Measurements from ENCODE around the gene NUB1. TPM values are rescaled to one million over a fixed set of nuclear protein-coding genes. Genes with fewer than 3 reads are reported as not detected.
A peak's percentile ranks its signal among the peaks of the same experiment; 100 is the strongest.

Gene NUB1
- total and polyA plus RNA-seq, 7 donors: 23.6 to 56.2 (median 46.0) TPM

DNA sequence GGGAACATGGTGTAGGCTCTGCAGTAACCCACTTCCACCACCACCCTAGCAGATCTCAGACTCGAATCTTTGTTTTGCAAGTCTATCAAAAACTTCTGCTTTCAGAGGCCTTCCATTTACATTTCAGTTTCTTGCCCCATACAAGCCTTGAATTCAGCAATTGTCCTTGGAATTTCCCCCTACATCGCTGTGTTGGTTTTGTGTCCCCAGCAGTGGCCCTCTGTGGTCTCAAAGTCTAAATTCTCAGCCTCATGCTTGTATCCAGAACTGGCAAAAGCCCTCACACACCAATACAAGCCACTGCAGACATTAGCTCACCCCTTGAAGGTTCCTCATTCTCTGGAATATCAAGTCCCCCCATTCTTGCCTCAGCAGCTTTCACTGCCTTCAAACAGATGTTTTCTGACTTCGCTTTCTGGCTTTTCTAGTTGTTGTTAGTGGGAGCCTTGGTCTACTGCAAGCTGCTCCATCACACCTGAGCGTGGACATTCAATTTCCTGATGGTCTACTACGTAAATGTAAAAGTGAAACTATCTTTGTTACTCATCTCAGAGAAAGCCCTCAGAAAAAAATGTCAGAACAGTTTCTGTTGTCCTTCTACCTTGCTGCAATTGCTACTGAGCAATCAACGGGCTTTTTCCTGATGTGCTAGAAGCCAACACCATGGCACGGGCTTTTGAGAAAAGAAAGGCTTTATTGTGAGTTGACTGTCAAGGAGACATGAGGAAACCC is 1.8 kb upstream of the NUB1 start:
- DNase-seq: no peak
- peaks cover 0 to 4% of the 10 kb centered on the region in 2 donors for H3K36me3 ChIP-seq (ENCODE audit: insufficient read depth in 1 of 2, low read depth in 1 of 2)
- H3K4me1 ChIP-seq: peaks cover 10% of the 10 kb centered on the region
- TF ChIP-seq, protein P1, sequence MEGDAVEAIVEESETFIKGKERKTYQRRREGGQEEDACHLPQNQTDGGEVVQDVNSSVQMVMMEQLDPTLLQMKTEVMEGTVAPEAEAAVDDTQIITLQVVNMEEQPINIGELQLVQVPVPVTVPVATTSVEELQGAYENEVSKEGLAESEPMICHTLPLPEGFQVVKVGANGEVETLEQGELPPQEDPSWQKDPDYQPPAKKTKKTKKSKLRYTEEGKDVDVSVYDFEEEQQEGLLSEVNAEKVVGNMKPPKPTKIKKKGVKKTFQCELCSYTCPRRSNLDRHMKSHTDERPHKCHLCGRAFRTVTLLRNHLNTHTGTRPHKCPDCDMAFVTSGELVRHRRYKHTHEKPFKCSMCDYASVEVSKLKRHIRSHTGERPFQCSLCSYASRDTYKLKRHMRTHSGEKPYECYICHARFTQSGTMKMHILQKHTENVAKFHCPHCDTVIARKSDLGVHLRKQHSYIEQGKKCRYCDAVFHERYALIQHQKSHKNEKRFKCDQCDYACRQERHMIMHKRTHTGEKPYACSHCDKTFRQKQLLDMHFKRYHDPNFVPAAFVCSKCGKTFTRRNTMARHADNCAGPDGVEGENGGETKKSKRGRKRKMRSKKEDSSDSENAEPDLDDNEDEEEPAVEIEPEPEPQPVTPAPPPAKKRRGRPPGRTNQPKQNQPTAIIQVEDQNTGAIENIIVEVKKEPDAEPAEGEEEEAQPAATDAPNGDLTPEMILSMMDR (IDR thresholded peaks at IDR 0.05): no peak
- intact Hi-C loops (cut with DNase I): no loop called here
- no peaks in the 10 kb centered on the region for H3K9me3 ChIP-seq
- H3K27me3 ChIP-seq (ENCODE audit: insufficient read depth in 3 of 3, low read length in 2 of 3): no peaks in the 10 kb centered on the region
- no peak overlapping the region for H3K27ac ChIP-seq
- no peak for ATAC-seq
- 60 to 67% (median 66%) methylated on average over 7 of the region's 7 CpGs for WGBS, 3 donors
- no peak overlapping the region for H3K4me3 ChIP-seq

DNA sequence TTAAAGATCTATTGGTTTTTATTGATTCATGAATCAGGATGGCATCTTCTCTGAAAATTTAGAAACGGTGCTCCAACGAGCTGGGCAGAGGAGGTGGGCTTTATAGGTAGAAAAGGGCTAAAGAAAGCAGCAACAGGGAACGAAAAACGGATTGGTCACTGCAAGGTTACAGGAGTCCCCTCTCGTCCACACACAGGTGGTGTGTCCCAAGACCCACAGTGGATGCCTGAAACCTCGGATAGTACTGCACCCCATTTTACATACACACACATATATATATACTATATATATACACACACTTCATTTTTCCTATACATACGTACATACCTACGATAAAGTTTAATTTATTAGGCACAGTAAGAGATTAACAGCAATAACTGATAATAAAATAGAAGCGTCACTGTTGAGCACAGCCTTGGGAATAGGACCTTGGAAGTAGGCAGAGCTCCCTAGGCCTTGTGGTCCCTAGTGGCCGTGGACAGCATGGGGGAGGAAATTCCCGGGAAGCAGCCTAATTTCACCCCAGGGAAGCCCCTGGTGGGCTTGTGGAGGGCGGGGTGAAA is 737 bp upstream of the NUB1 start:
- Histone ChIP-seq H3K36me3 (ENCODE audit: insufficient read depth in 1 of 2, low read depth in 1 of 2) (peaks cover 0 to 14% of the 10 kb centered on the region in 2 donors), H3K4me3 (peak overlapping the region; percentile 95), H3K27ac (peak overlapping the region; percentile 91), H3K4me1 (peaks cover 10% of the 10 kb centered on the region), H3K27me3 (ENCODE audit: insufficient read depth in 3 of 3, low read length in 2 of 3) (no peaks in the 10 kb centered on the region), H3K9me3 (no peaks in the 10 kb centered on the region)
- TF ChIP-seq, protein P1 (IDR thresholded peaks at IDR 0.05): no peak
- intact Hi-C loops (cut with DNase I): no loop called here
- 48 to 50% (median 48%) methylated on average over 12 of the region's 12 CpGs for WGBS, 3 donors
- DNase-seq: no peak
- ATAC-seq: peak in 2 of 4 donors; percentile 20 to 28

DNA sequence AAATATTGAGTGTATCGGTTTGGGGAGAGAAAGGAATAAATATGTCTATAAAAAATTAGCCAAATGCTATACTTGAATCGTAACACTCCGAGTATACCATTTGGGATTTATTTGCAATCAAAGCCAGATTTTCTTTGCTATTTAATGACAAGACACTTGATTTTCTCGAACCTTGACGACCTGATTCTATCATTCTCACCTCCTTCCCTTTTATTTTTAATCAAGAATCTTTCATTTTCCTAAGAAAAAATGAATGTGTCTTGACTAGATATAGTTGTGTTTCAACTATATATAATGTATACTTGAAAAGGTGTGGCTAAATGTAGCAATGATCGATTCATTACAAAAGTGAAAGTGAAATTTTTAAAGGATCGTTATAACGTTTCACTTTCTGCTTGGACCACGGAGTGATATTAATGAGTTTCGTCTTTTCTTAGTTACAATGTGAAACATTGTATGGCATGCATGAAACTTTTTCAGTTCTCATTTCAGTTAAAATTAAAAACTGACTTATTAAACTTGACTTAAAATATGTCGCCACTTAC is 562 bp downstream of the NUB1 start:
- intact Hi-C loops (cut with DNase I): no loop called here
- TF ChIP-seq, protein P1 (IDR thresholded peaks at IDR 0.05): no peak
- no peaks in the 10 kb centered on the region for H3K9me3 ChIP-seq
- H3K27ac ChIP-seq: peak overlapping the region; percentile 91
- no peak for ATAC-seq
- H3K4me1 ChIP-seq: peaks cover 14% of the 10 kb centered on the region
- DNase-seq: no peak
- WGBS, 3 donors: 4 to 5% (median 5%) methylated on average over 11 of the region's 11 CpGs
- no peaks in the 10 kb centered on the region for H3K27me3 ChIP-seq (ENCODE audit: insufficient read depth in 3 of 3, low read length in 2 of 3)
- peaks cover 3 to 27% of the 10 kb centered on the region in 2 donors for H3K36me3 ChIP-seq (ENCODE audit: insufficient read depth in 1 of 2, low read depth in 1 of 2)
- peak overlapping the region; percentile 95 for H3K4me3 ChIP-seq

DNA sequence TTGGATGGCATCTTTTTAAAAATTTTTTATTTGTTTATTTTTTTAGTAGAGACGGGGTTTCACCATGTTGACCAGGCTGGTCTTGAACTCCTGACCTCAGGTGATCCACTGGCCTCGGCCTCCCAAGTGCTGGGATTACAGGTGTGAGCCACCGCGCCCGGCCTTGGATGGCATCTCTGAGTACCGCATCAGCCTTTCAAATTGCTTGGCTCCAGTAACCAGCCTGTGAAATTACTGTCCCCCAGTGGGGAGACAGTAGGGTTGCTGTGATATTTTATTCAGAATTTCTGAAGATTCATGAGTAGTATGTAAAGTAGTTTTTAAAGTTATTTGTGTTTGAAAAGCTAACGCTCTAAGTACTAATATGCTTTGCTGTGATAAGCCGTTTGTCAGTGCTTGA is 1.2 kb downstream of the NUB1 start:
- H3K9me3 ChIP-seq: no peaks in the 10 kb centered on the region
- DNase-seq (no peak), ATAC-seq (no peak)
- TF ChIP-seq, protein P1 (IDR thresholded peaks at IDR 0.05): no peak
- peaks cover 3 to 33% of the 10 kb centered on the region in 2 donors for H3K36me3 ChIP-seq (ENCODE audit: insufficient read depth in 1 of 2, low read depth in 1 of 2)
- H3K27ac ChIP-seq: no peak overlapping the region
- 29 to 45% (median 33%) methylated on average over 8 of the region's 8 CpGs for WGBS, 3 donors
- intact Hi-C loops (cut with DNase I): no loop called here
- no peaks in the 10 kb centered on the region for H3K27me3 ChIP-seq (ENCODE audit: insufficient read depth in 3 of 3, low read length in 2 of 3)
- H3K4me3 ChIP-seq: peak overlapping the region; percentile 95
- H3K4me1 ChIP-seq: peaks cover 14% of the 10 kb centered on the region
